HepG2 (cell line): ENCODE data around the gene KDM5B. TPM values are rescaled to one million over a fixed set of nuclear protein-coding genes. Genes with fewer than 3 reads are reported as not detected.
A peak's percentile ranks its signal among the peaks of the same experiment; 100 is the strongest.

Experiments used
- ATF3 ChIP-seq: sonication (generic); formaldehyde crosslinking; IDR thresholded peaks from 2 replicates; pipeline ENCODE4 v1.4.0; 2020; ENCODE audit warnings: missing genetic modification reagents
- ATF6 ChIP-seq: sonication (generic); formaldehyde crosslinking; conservative IDR thresholded peaks from 2 replicates; pipeline ENCODE4 v1.4.0; 2020; ENCODE audit warnings: missing genetic modification reagents
- CREBL2 ChIP-seq: sonication (generic); formaldehyde crosslinking; IDR thresholded peaks from 2 replicates; pipeline ENCODE4 v1.8.1; 2023; ENCODE audit warnings: missing genetic modification reagents, mild to moderate bottlenecking, borderline replicate concordance
- EP300 ChIP-seq, 3 experiments: sonication (generic) in 1 of 3; formaldehyde crosslinking in 1 of 3; IDR thresholded peaks; 2 replicates each; pipeline versions ENCODE4 v1.5.1 to v1.6.1; 2011 to 2020; ENCODE audit warnings: low read depth in 2 of 3, low read length in 2 of 3, borderline replicate concordance in 1 of 3, improper control_type of control experiment in 1 of 3, mild to moderate bottlenecking in 1 of 3, missing genetic modification reagents in 1 of 3, moderate library complexity in 1 of 3
- ETV5 ChIP-seq: IDR thresholded peaks from 2 replicates; pipeline ENCODE4 v1.6.1; 2018; ENCODE audit warnings: missing biosample characterization, missing genetic modification reagents, inconsistent platforms, borderline replicate concordance
- FOXO1 ChIP-seq: sonication (generic); formaldehyde crosslinking; IDR thresholded peaks from 2 replicates; pipeline ENCODE4 v1.4.0; 2020; ENCODE audit warnings: missing genetic modification reagents
- GPBP1L1 ChIP-seq: sonication (generic); formaldehyde crosslinking; IDR thresholded peaks from 2 replicates; pipeline ENCODE4 v1.5.0; 2020; ENCODE audit warnings: mild to moderate bottlenecking, missing genetic modification reagents
- GPN1 ChIP-seq: sonication (generic); formaldehyde crosslinking; IDR thresholded peaks from 2 replicates; pipeline ENCODE4 v1.5.1; 2020; ENCODE audit warnings: missing genetic modification reagents, borderline replicate concordance
- KDM1A ChIP-seq: IDR thresholded peaks from 2 replicates; pipeline ENCODE4 v1.6.1; 2016; ENCODE audit warnings: missing compliant biosample characterization
- MYPOP ChIP-seq: sonication (generic); formaldehyde crosslinking; IDR thresholded peaks from 2 replicates; pipeline ENCODE4 v1.8.1; 2023; ENCODE audit warnings: mild to moderate bottlenecking, moderate library complexity, missing genetic modification reagents
- PLRG1 ChIP-seq: fragments of 450-650 bp; conservative IDR thresholded peaks from 2 replicates; pipeline ENCODE4 v1.6.1; 2016
- SAP130 ChIP-seq: IDR thresholded peaks from 2 replicates; pipeline ENCODE4 v1.6.1; 2016; ENCODE audit warnings: low read depth
- SIN3B ChIP-seq: fragments of 150-350 bp; IDR thresholded peaks from 2 replicates; pipeline ENCODE4 v1.6.1; 2014; ENCODE audit warnings: low read length
- SMAD3 ChIP-seq: sonication (generic); formaldehyde crosslinking; IDR thresholded peaks from 2 replicates; pipeline ENCODE4 v1.4.0; 2020; ENCODE audit warnings: missing genetic modification reagents
- SNAPC2 ChIP-seq: sonication (generic); formaldehyde crosslinking; IDR thresholded peaks from 2 replicates; pipeline ENCODE4 v1.8.1; 2022; ENCODE audit warnings: mild to moderate bottlenecking, missing genetic modification reagents
- ZBTB7A ChIP-seq: sonication (generic); formaldehyde crosslinking; IDR thresholded peaks from 2 replicates; pipeline ENCODE4 v1.8.0; 2022; ENCODE audit warnings: mild to moderate bottlenecking, missing genetic modification reagents
- ZFX ChIP-seq: sonication (generic); formaldehyde crosslinking; IDR thresholded peaks from 2 replicates; pipeline ENCODE4 v1.4.0; 2020; ENCODE audit warnings: mild to moderate bottlenecking, low read depth, missing genetic modification reagents, moderate library complexity
- ZNF503 ChIP-seq: sonication (generic); formaldehyde crosslinking; IDR thresholded peaks from 2 replicates; pipeline ENCODE4 v1.4.0; 2020; ENCODE audit warnings: missing genetic modification reagents
- ZNF891 ChIP-seq: sonication (generic); formaldehyde crosslinking; IDR thresholded peaks from 2 replicates; pipeline ENCODE4 v1.5.0; 2020; ENCODE audit warnings: mild to moderate bottlenecking, missing genetic modification reagents
- polyA plus RNA-seq, 8 experiments: library from polyadenylated mRNA; depleted of rRNA in 3 of 8; stranded (reverse) in 7 of 8; unstranded in 1 of 8; fragments of >200 nt; fragmentation: Illumina TruSeq in 4 of 8; extraction: Trizol in 4 of 8; gene quantifications; 2 replicates each; pipeline versions ENCODE4 v1.2.1 to v1.2.3, GENCODE V29; 2011 to 2016; ENCODE audit warnings: low read depth in 4 of 8, missing spikeins in 1 of 8, mixed read lengths in 1 of 8; ENCODE audit not compliant: insufficient read depth in 1 of 8
- total RNA-seq, 5 experiments: library from RNA; depleted of rRNA; stranded (reverse); fragments of >200 nt; fragmentation: Illumina TruSeq; extraction: Trizol; gene quantifications; 2 replicates each; pipeline ENCODE4 v1.2.3, GENCODE V29; 2016; ENCODE audit warnings: low read depth in 1 of 5

KDM5B gene
- total and polyA plus RNA-seq, 2 of the 13 experiments (the other 11 are each of a cell fraction or from before 2014, with no cell fraction given): 34.2 to 35.4 TPM

- peak in 1 of 2 experiments; percentile 23; a peak in 1 of 4 replicates for TF ChIP-seq EP300 (IDR thresholded peaks at IDR 0.05; ENCODE audit: low read depth in 2 of 2, low read length in 2 of 2)
- 0 out of 2 replicates have a peak, but pooled peaks have one; percentile 31 for TF ChIP-seq EP300 (CRISPR knock-in tag; IDR thresholded peaks at IDR 0.05; ENCODE audit: borderline replicate concordance)
- TF ChIP-seq SMAD3 (CRISPR knock-in tag): peak; percentile 79; the same call in 1 of the 2 replicates
- no peak for TF ChIP-seq PLRG1
- TF ChIP-seq ZFX (CRISPR knock-in tag): peak; percentile 86
- TF ChIP-seq ATF3: no peak
- peak; percentile 47 for TF ChIP-seq ETV5 (CRISPR knock-in tag)
- no peak for TF ChIP-seq GPN1 (CRISPR knock-in tag)
- no peak for TF ChIP-seq ZNF503 (CRISPR knock-in tag)
- TF ChIP-seq KDM1A: no peak
- TF ChIP-seq GPBP1L1 (CRISPR knock-in tag): no peak
- TF ChIP-seq MYPOP: peak; percentile 68; the same call in 1 of the 2 replicates
- TF ChIP-seq CREBL2 (CRISPR knock-in tag): no peak
- no peak for TF ChIP-seq ZNF891
- 0 out of 2 replicates have a peak, but pooled peaks have one; percentile 30 for TF ChIP-seq SIN3B
- TF ChIP-seq SAP130: peak; percentile 98
- TF ChIP-seq ZBTB7A: no peak
- TF ChIP-seq ATF6: no peak
- TF ChIP-seq FOXO1: peak; percentile 91
- peak; percentile 78; the same call in 1 of the 2 replicates for TF ChIP-seq SNAPC2 (CRISPR knock-in tag)
These were observed 2.5 kb upstream of the KDM5B start, which contains the start of gene PCAT6 (continued) for GRCh38 chr1:202810615-202811295.
